NT2/D1 (cell line): Measurements from ENCODE around the gene CPNE5.

Experiments used
- SUZ12 ChIP-seq: IDR thresholded peaks from 2 replicates; pipeline ENCODE4 v1.6.1; 2011; ENCODE audit not compliant: insufficient read length, insufficient read depth; ENCODE audit errors: extremely low read depth
- YY1 ChIP-seq: IDR thresholded peaks from 2 replicates; pipeline ENCODE4 v1.6.1; 2011; ENCODE audit not compliant: insufficient read length, insufficient read depth

DNA sequence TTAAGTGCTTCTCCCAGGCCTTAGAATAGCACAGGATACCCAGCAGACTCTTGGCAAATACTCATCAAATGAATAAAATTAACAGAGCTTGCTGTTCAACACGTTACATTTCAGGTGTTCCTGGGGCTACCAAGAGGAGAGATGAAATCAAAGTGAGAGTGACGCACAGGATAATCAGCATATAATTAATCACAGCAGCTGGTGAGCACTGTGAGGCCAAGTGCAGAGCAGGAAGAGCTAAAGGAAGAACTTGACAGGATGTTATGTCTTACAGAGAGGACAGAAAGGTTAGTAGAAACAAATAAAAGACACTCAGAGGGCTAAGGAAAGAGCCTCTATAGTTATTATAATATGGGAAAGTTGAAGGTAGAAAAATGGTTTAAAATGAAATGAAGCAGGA, 26.6 kb upstream of the CPNE5 start:
- TF ChIP-seq YY1: no peak
- TF ChIP-seq SUZ12: no peak
